Epithelial cell of prostate (primary cell): Measurements from ENCODE around the gene GRK5.
A peak's percentile ranks its signal among the peaks of the same experiment; 100 is the strongest.

Experiments
- DNase-seq: peaks from one replicate; pipeline ENCODE4 v3.0.0-alpha.2; 2011; ENCODE audit warnings: low read depth, low spot score
- H3K27ac ChIP-seq: fragments of 450-650 bp; 2 replicates; pipeline ENCODE4 v1.5.1; 2017; ENCODE audit warnings: mild to moderate bottlenecking

The GRK5 gene

GRCh38 chr10:119309423-119309770 is 102.0 kb downstream of the GRK5 start:
- no peak for DNase-seq

GRCh38 chr10:119310806-119311205 is 103.4 kb downstream of the GRK5 start:
- H3K27ac ChIP-seq = no peak overlapping the region
- no peak for DNase-seq

More at GRCh38 chr10:119309423-119309770, 102.0 kb downstream of the GRK5 start:
- no peak overlapping the region for H3K27ac ChIP-seq

- no peak for DNase-seq
- H3K27ac ChIP-seq = no peak overlapping the region
Measured at GRCh38 chr10:119312241-119312640, 104.9 kb downstream of the GRK5 start.

GRCh38 chr10:119313024-119313423 is 105.7 kb downstream of the GRK5 start:
- no peak overlapping the region for H3K27ac ChIP-seq

GRCh38 chr10:119313644-119314043 is 106.3 kb downstream of the GRK5 start:
- no peak for DNase-seq
- H3K27ac ChIP-seq = no peak overlapping the region

More at GRCh38 chr10:119313024-119313423, 105.7 kb downstream of the GRK5 start:
- no peak for DNase-seq

- H3K27ac ChIP-seq = no peak overlapping the region
- no peak for DNase-seq
Measured at GRCh38 chr10:119314061-119314460, 106.7 kb downstream of the GRK5 start.

GRCh38 chr10:119314486-119314885 is 107.1 kb downstream of the GRK5 start:
- no peak overlapping the region for H3K27ac ChIP-seq
- DNase-seq = no peak

GRCh38 chr10:119315128-119316001 is 108.0 kb downstream of the GRK5 start:
- peak; percentile 57 for DNase-seq
- H3K27ac ChIP-seq = peak overlapping the region; percentile 74

GRCh38 chr10:119316002-119316358 is 108.6 kb downstream of the GRK5 start:
- no peak for DNase-seq
- H3K27ac ChIP-seq = peak overlapping the region; percentile 74

GRCh38 chr10:119316729-119317097 is 109.3 kb downstream of the GRK5 start:
- no peak for DNase-seq
- H3K27ac ChIP-seq = peak overlapping the region; percentile 74

- DNase-seq = no peak
- no peak overlapping the region for H3K27ac ChIP-seq
Measured at GRCh38 chr10:119318411-119319160, 111.2 kb downstream of the GRK5 start.

- H3K27ac ChIP-seq = no peak overlapping the region
- no peak for DNase-seq
Measured at GRCh38 chr10:119319161-119319919, 112.0 kb downstream of the GRK5 start.

- no peak for DNase-seq
- no peak overlapping the region for H3K27ac ChIP-seq
Measured at GRCh38 chr10:119319920-119320258, 112.5 kb downstream of the GRK5 start.

- DNase-seq = no peak
- no peak overlapping the region for H3K27ac ChIP-seq
Measured at GRCh38 chr10:119320981-119321380, 113.6 kb downstream of the GRK5 start.

GRCh38 chr10:119323085-119324016 is 116.0 kb downstream of the GRK5 start:
- DNase-seq = no peak
- no peak overlapping the region for H3K27ac ChIP-seq

GRCh38 chr10:119325131-119325530 is 117.8 kb downstream of the GRK5 start:
- H3K27ac ChIP-seq = no peak overlapping the region
- no peak for DNase-seq

- no peak for DNase-seq
- no peak overlapping the region for H3K27ac ChIP-seq
Measured at GRCh38 chr10:119326167-119326566, 118.8 kb downstream of the GRK5 start.

- no peak for DNase-seq
- H3K27ac ChIP-seq = no peak overlapping the region
Measured at GRCh38 chr10:119327096-119327745, 119.8 kb downstream of the GRK5 start.

GRCh38 chr10:119328223-119328622 is 120.9 kb downstream of the GRK5 start:
- DNase-seq = no peak
- no peak overlapping the region for H3K27ac ChIP-seq
